ENCODE data around the gene APBA1. TPM values are rescaled to one million over a fixed set of nuclear protein-coding genes. Genes with fewer than 3 reads are reported as not detected.

APBA1 gene
- total and polyA plus RNA-seq, 2 of the 4 experiments (the other 2 are of a cell fraction), result 3.8 to 5.1 TPM

DNA sequence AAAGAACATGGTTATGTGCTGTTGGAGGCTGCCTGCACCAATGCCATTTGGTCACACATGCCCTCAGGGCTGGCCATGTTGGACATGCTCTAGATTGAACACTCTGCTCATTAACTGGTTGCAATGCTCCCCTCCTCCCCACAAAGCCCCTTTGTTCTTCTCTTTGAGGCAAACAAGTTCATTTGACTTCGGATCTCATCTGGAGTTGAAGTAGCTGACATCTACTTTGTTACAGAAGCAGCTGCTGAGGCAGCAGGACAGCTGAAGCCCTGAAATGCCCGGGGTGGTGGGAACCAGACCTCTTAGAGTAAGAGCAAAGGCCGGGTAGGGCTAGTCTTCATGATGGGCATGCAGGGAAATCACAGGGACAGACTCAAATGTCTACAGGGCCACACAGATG is 123.5 kb downstream of the APBA1 start:
- no TSS peak for BruUV-seq (replicated peaks)
- Histone ChIP-seq H2BK15ac (ENCODE audit: low read depth, low read length) (no peak overlapping the region), H3K79me1 (ENCODE audit: low read depth in 1 of 2, low read length in 2 of 2) (no peaks in the 10 kb centered on the region), H3K9ac (ENCODE audit: low read depth, low read length) (no peak overlapping the region), H3K23ac (ENCODE audit: low read depth, low read length) (no peak overlapping the region), H3K18ac (ENCODE audit: low read depth, low read length) (no peak overlapping the region), H3K56ac (ENCODE audit: extremely low read depth, insufficient read depth, low read length) (no peak overlapping the region), H2BK5ac (ENCODE audit: low read depth, low read length, poor library complexity, severe bottlenecking) (no peak overlapping the region), H2BK20ac (ENCODE audit: low read depth, low read length) (no peak overlapping the region), H3K9me3 (ENCODE audit: control insufficient read depth, insufficient read depth, low read length) (no peaks in the 10 kb centered on the region), H2AK5ac (ENCODE audit: low read depth, low read length) (no peak overlapping the region), H2AK9ac (replicated peaks; ENCODE audit: low read depth, low read length, poor library complexity) (no peak overlapping the region), H4K91ac (ENCODE audit: insufficient read depth, low read depth, low read length) (no peak overlapping the region), H3K4me3 (ENCODE audit: insufficient read depth, low read depth, low read length) (no peak overlapping the region), H3K14ac (replicated peaks; ENCODE audit: low read depth, low read length) (no peak overlapping the region), H3K4me2 (ENCODE audit: low read depth, low read length) (no peak overlapping the region), H4K20me1 (ENCODE audit: insufficient read depth, low read length) (no peaks in the 10 kb centered on the region; the same call in 1 of the 2 replicates), H4K5ac (ENCODE audit: low read depth, low read length) (no peak overlapping the region), H2BK120ac (ENCODE audit: low read depth, low read length) (no peak overlapping the region), H3K9me1 (ENCODE audit: insufficient read depth, low read length) (no peaks in the 10 kb centered on the region), H3K4me1 (ENCODE audit: control insufficient read depth, insufficient read depth, low read length) (no peaks in the 10 kb centered on the region), H3K27ac (ENCODE audit: insufficient read depth, low read length) (no peak overlapping the region), H3K27me3 (ENCODE audit: control insufficient read depth, insufficient read depth, low read length) (no peaks in the 10 kb centered on the region), H3K4ac (ENCODE audit: low read depth, low read length) (no peak overlapping the region), H3K36me3 (ENCODE audit: control insufficient read depth, insufficient read depth, low read length) (no peaks in the 10 kb centered on the region), H2AFZ (replicated peaks; ENCODE audit: low read length, poor library complexity) (no peak overlapping the region), H4K8ac (ENCODE audit: low read depth in 2 of 2, low read length in 2 of 2) (no peak overlapping the region)
- no peak for DNase-seq
- in situ Hi-C loops (cut with MboI; ENCODE audit: low sequenced_read_pairs) (no loop called here), dilution Hi-C loops (cut with HindIII; ENCODE audit: low sequenced_read_pairs, unreplicated experiment) (no loop called here), intact Hi-C loops (cut with micrococcal nuclease) (loop anchor here (2.0 to 5.0 kb wide), 2 partner anchors 126 to 496 kb away; no protein-coding TSS in a partner anchor)
- no CpG with 5 or more reads among the region's 3 CpGs for WGBS, 2 experiments (ENCODE audit: extremely low coverage in 2 of 2, insufficient read length in 1 of 2)
- POLR2A ChIA-PET (ENCODE audit: unreplicated experiment), result no interaction called here
- CTCF ChIA-PET, result interaction anchor here (4.1 kb wide), 1 partner anchor 126 kb away, joined by 17 read pairs; no protein-coding TSS in a partner anchor
- no peak for ATAC-seq (ENCODE audit: low read depth)
- TF ChIP-seq BHLHE40 (IDR thresholded peaks at IDR 0.05; ENCODE audit: low read depth, low read length) (no peak), FOS (IDR thresholded peaks at IDR 0.05; ENCODE audit: low read depth, low read length) (no peak), POLR2A (IDR thresholded peaks at IDR 0.05; ENCODE audit: low read depth, low read length) (no peak), RAD21 (IDR thresholded peaks at IDR 0.05; ENCODE audit: low read length) (no peak), MXI1 (IDR thresholded peaks at IDR 0.05; ENCODE audit: borderline replicate concordance, low read depth, low read length) (no peak), MAZ (IDR thresholded peaks at IDR 0.05; ENCODE audit: borderline replicate concordance, low read depth, low read length) (no peak), RFX5 (IDR thresholded peaks at IDR 0.05; ENCODE audit: low read depth, low read length) (no peak), SMC3 (IDR thresholded peaks at IDR 0.05; ENCODE audit: low read depth, low read length) (no peak), RCOR1 (IDR thresholded peaks at IDR 0.05; ENCODE audit: insufficient replicate concordance, low read length) (no peak), CHD1 (IDR thresholded peaks at IDR 0.05; ENCODE audit: low read depth, low read length) (no peak), CEBPB (IDR thresholded peaks at IDR 0.05; ENCODE audit: low read depth, low read length) (no peak), MAFK (IDR thresholded peaks at IDR 0.05; ENCODE audit: low read depth, low read length) (no peak), NFE2L2 (IDR thresholded peaks at IDR 0.05; ENCODE audit: low read depth, low read length) (no peak)
- TF ChIP-seq, protein P1, sequence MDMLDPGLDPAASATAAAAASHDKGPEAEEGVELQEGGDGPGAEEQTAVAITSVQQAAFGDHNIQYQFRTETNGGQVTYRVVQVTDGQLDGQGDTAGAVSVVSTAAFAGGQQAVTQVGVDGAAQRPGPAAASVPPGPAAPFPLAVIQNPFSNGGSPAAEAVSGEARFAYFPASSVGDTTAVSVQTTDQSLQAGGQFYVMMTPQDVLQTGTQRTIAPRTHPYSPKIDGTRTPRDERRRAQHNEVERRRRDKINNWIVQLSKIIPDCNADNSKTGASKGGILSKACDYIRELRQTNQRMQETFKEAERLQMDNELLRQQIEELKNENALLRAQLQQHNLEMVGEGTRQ (IDR thresholded peaks at IDR 0.05; ENCODE audit: low read depth, low read length), result no peak
- TF ChIP-seq, protein P2, sequence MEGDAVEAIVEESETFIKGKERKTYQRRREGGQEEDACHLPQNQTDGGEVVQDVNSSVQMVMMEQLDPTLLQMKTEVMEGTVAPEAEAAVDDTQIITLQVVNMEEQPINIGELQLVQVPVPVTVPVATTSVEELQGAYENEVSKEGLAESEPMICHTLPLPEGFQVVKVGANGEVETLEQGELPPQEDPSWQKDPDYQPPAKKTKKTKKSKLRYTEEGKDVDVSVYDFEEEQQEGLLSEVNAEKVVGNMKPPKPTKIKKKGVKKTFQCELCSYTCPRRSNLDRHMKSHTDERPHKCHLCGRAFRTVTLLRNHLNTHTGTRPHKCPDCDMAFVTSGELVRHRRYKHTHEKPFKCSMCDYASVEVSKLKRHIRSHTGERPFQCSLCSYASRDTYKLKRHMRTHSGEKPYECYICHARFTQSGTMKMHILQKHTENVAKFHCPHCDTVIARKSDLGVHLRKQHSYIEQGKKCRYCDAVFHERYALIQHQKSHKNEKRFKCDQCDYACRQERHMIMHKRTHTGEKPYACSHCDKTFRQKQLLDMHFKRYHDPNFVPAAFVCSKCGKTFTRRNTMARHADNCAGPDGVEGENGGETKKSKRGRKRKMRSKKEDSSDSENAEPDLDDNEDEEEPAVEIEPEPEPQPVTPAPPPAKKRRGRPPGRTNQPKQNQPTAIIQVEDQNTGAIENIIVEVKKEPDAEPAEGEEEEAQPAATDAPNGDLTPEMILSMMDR (conservative IDR thresholded peaks at IDR 0.05; ENCODE audit: low read depth, low read length), result no peak
- TF ChIP-seq, protein P3, sequence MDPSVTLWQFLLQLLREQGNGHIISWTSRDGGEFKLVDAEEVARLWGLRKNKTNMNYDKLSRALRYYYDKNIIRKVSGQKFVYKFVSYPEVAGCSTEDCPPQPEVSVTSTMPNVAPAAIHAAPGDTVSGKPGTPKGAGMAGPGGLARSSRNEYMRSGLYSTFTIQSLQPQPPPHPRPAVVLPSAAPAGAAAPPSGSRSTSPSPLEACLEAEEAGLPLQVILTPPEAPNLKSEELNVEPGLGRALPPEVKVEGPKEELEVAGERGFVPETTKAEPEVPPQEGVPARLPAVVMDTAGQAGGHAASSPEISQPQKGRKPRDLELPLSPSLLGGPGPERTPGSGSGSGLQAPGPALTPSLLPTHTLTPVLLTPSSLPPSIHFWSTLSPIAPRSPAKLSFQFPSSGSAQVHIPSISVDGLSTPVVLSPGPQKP (IDR thresholded peaks at IDR 0.05; ENCODE audit: borderline replicate concordance, low read depth, low read length), result no peak

All from IMR-90 (cell line).